Fibroblast of skin of scalp (primary cell): ENCODE data around the gene MAOB. TPM values are rescaled to one million over a fixed set of nuclear protein-coding genes. Genes with fewer than 3 reads are reported as not detected.
"Not testable (repeated sequence)": the region's sequence is repeated elsewhere in the genome, so short reads cannot be mapped to it uniquely, and the experiment has no call there.

Experiments used
- DNase-seq: peaks from one replicate; pipeline ENCODE4 v3.0.0-alpha.2; 2013
- polyA plus RNA-seq, 2 experiments: library from polyadenylated mRNA; unstranded; fragments of 120-200 nt; gene quantifications; one replicate each; pipeline ENCODE4 v1.2.1, GENCODE V29; 2013; ENCODE audit not compliant: insufficient read length in 2 of 2

The MAOB gene
- polyA plus RNA-seq (2013, experiment 1 of 2; ENCODE audit: insufficient read length), result not detected
- polyA plus RNA-seq (2013, experiment 2 of 2; ENCODE audit: insufficient read length), result 0.30 TPM

GRCh38 chrX:43882294-43882681 is at the start of gene MAOB:
TSS of gene MAOB (minus strand) at chrX:43882450. CDS start at chrX:43882299, 151 bp downstream.
- DNase-seq, result no peak

- not testable (repeated sequence) for DNase-seq
These were observed 39.8 kb upstream of the MAOB start for GRCh38 chrX:43922032-43922431.

GRCh38 chrX:43910772-43911171 is 28.5 kb upstream of the MAOB start:
- not testable (repeated sequence) for DNase-seq

- DNase-seq, result no peak
These were observed 27.8 kb upstream of the MAOB start for GRCh38 chrX:43910012-43910411.

- DNase-seq, result no peak
These were observed 26.9 kb upstream of the MAOB start for GRCh38 chrX:43909141-43909540.

GRCh38 chrX:43899878-43900815 is 17.9 kb upstream of the MAOB start:
- DNase-seq, result no peak

GRCh38 chrX:43898406-43899035 is 16.3 kb upstream of the MAOB start:
- DNase-seq, result no peak

GRCh38 chrX:43897290-43897689 is 15.0 kb upstream of the MAOB start:
- no peak for DNase-seq

- DNase-seq, result no peak
These were observed 10.2 kb upstream of the MAOB start for GRCh38 chrX:43892336-43892870.

GRCh38 chrX:43885617-43886016 is 3.4 kb upstream of the MAOB start:
- no peak for DNase-seq

- no peak for DNase-seq
These were observed 598 bp downstream of the MAOB start for GRCh38 chrX:43881410-43882293.

GRCh38 chrX:43880425-43880824 is 1.8 kb downstream of the MAOB start:
- no peak for DNase-seq

GRCh38 chrX:43878906-43879526 is 3.2 kb downstream of the MAOB start:
- no peak for DNase-seq

- DNase-seq, result no peak
These were observed 5.6 kb downstream of the MAOB start for GRCh38 chrX:43876680-43877079.

- DNase-seq, result no peak
These were observed 11.4 kb downstream of the MAOB start for GRCh38 chrX:43870758-43871419.

- DNase-seq, result no peak
These were observed 12.2 kb downstream of the MAOB start for GRCh38 chrX:43870011-43870410.

GRCh38 chrX:43868791-43869190 is 13.5 kb downstream of the MAOB start:
- no peak for DNase-seq

- no peak for DNase-seq
These were observed 15.8 kb downstream of the MAOB start for GRCh38 chrX:43866423-43866822.

- no peak for DNase-seq
These were observed 16.5 kb downstream of the MAOB start for GRCh38 chrX:43865791-43866190.

- no peak for DNase-seq
These were observed 19.8 kb downstream of the MAOB start for GRCh38 chrX:43862434-43862833.

- DNase-seq, result no peak
These were observed 20.5 kb downstream of the MAOB start for GRCh38 chrX:43861750-43862149.
